ENCODE data around the gene PARP12.

PARP12 gene

GRCh38 chr7:140084972-140085371, 22.2 kb upstream of the PARP12 start:
- Histone ChIP-seq H3K27ac (peak overlapping the region; percentile 84), H3K36me3 (peaks cover 35% of the 10 kb centered on the region), H3K9me3 (no peaks in the 10 kb centered on the region), H3K4me3 (ENCODE audit: low read depth in 1 of 2, low read length in 1 of 2) (peak overlapping the region in 1 of 2 experiments; percentile 26), H3K4me1 (ENCODE audit: control insufficient read depth in 1 of 2, insufficient read depth in 1 of 2, low read depth in 1 of 2, low read length in 1 of 2) (peaks cover 62 to 63% of the 10 kb centered on the region in 2 experiments), H3K27me3 (no peaks in the 10 kb centered on the region)
- TF ChIP-seq CTCF (IDR thresholded peaks at IDR 0.05) = no peak

- Histone ChIP-seq H3K4me1 (ENCODE audit: control insufficient read depth in 1 of 2, insufficient read depth in 1 of 2, low read depth in 1 of 2, low read length in 1 of 2) (peaks cover 62 to 63% of the 10 kb centered on the region in 2 experiments), H3K9me3 (no peaks in the 10 kb centered on the region), H3K36me3 (peaks cover 27% of the 10 kb centered on the region), H3K27ac (peak overlapping the region; percentile 84), H3K4me3 (ENCODE audit: low read depth in 1 of 2, low read length in 1 of 2) (peak overlapping the region in 1 of 2 experiments; percentile 26), H3K27me3 (no peaks in the 10 kb centered on the region)
- no peak for TF ChIP-seq CTCF (IDR thresholded peaks at IDR 0.05)
Observed at GRCh38 chr7:140084142-140084655, 21.4 kb upstream of the PARP12 start.

DNA sequence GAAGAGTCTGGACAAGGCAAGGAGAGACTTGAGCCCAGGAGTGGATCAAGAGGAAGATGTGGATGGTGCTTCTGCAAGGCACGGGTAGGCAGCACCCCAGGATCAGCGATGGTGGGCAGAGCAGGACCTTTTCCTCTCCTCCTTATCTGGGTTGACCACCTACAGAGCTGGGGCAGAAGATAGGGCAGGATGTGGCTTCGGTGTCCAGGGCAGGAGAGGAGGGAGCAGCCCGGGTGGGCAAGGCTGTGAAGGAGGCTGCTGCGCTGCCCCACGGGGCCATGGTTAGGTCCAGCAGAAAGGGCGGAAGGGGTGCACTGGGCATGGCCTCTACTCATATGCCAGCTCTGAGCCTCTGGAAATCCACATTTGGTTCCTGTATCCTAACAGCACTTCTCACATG, 20.0 kb upstream of the PARP12 start:
- H3K4me3 ChIP-seq (ENCODE audit: low read depth in 1 of 2, low read length in 1 of 2) = no peak overlapping the region
- H3K9me3 ChIP-seq = no peaks in the 10 kb centered on the region
- peaks cover 62 to 63% of the 10 kb centered on the region in 2 experiments for H3K4me1 ChIP-seq (ENCODE audit: control insufficient read depth in 1 of 2, insufficient read depth in 1 of 2, low read depth in 1 of 2, low read length in 1 of 2)
- peaks cover 14% of the 10 kb centered on the region for H3K36me3 ChIP-seq
- no peaks in the 10 kb centered on the region for H3K27me3 ChIP-seq
- H3K27ac ChIP-seq = peak overlapping the region; percentile 84
- TF ChIP-seq CTCF (IDR thresholded peaks at IDR 0.05) = no peak

DNA sequence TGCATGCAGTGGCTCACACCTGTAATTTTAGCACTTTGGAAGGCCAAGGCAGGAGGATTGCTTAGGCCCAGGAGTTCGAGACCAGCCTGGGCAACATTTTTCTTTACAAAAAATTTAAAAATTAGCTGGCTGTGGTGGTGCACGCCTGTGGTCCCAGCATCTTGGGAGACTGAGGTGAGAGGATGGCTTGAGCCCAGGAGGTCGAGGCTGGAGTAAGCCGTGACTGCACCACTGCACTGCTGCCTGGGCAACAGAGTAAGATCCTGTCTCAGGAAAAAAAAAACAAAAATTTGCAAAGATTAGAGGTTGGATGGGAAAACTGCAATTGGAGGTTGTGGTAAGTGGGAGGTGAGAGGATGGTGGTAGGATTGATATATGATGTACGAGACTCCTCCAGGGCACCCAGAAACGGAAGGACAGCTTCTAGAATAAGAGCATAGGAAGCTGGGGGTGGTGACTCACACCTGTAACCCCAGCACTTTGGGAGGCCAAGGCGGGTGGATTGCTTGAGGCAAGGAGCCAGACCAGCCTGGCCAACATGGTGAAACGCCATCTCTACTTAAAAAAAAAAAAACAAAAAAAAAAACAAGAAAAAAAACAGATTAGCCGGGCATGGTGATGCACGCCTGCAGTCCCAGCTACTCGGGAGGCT, 19.1 kb upstream of the PARP12 start:
- H3K4me3 ChIP-seq (ENCODE audit: low read depth in 1 of 2, low read length in 1 of 2) = no peak overlapping the region
- H3K36me3 ChIP-seq = peaks cover 5% of the 10 kb centered on the region
- H3K9me3 ChIP-seq = no peaks in the 10 kb centered on the region
- H3K27ac ChIP-seq = peak overlapping the region; percentile 84
- H3K4me1 ChIP-seq (ENCODE audit: control insufficient read depth in 1 of 2, insufficient read depth in 1 of 2, low read depth in 1 of 2, low read length in 1 of 2) = peaks cover 59 to 60% of the 10 kb centered on the region in 2 experiments
- no peaks in the 10 kb centered on the region for H3K27me3 ChIP-seq
- no peak for TF ChIP-seq CTCF (IDR thresholded peaks at IDR 0.05)

GRCh38 chr7:140080919-140081318, 18.2 kb upstream of the PARP12 start:
- H3K9me3 ChIP-seq = no peaks in the 10 kb centered on the region
- no peak for TF ChIP-seq CTCF (IDR thresholded peaks at IDR 0.05)
- H3K27ac ChIP-seq = peak overlapping the region; percentile 84
- no peaks in the 10 kb centered on the region for H3K36me3 ChIP-seq
- H3K4me1 ChIP-seq (ENCODE audit: control insufficient read depth in 1 of 2, insufficient read depth in 1 of 2, low read depth in 1 of 2, low read length in 1 of 2) = peaks cover 49 to 51% of the 10 kb centered on the region in 2 experiments
- no peak overlapping the region for H3K4me3 ChIP-seq (ENCODE audit: low read depth in 1 of 2, low read length in 1 of 2)
- H3K27me3 ChIP-seq = no peaks in the 10 kb centered on the region
